ENCODE results near the gene CELF4.

- TF ChIP-seq TAF1 (IDR thresholded peaks at IDR 0.05; ENCODE audit: low read depth) (no peak), YY1 (IDR thresholded peaks at IDR 0.05; ENCODE audit: low read depth) (no peak), REST (IDR thresholded peaks at IDR 0.05; ENCODE audit: low read depth) (no peak), EP300 (IDR thresholded peaks at IDR 0.05; ENCODE audit: borderline replicate concordance) (no peak), MAX (IDR thresholded peaks at IDR 0.05) (no peak), FOXM1 (IDR thresholded peaks at IDR 0.05; ENCODE audit: borderline replicate concordance, low read depth) (no peak), CREB1 (IDR thresholded peaks at IDR 0.05; ENCODE audit: low read depth) (no peak), RAD21 (IDR thresholded peaks at IDR 0.05; ENCODE audit: low read depth) (no peak)
Measured at GRCh38 chr18:37476611-37477295, 88.8 kb downstream of the CELF4 start.

Measured in Ishikawa (cell line).